Stimulated activated naive CD8-positive, alpha-beta T cell treated with anti-CD3 and anti-CD28 coated beads, Interleukin-15, Interleukin-2, amounts not matched to agents 100 ng/mL and 50 ng/mL, for 24 hours (primary cell): ENCODE data around the gene USP36.
A peak's percentile ranks its signal among the peaks of the same experiment; 100 is the strongest.
"Not testable (repeated sequence)": the region's sequence is repeated elsewhere in the genome, so short reads cannot be mapped to it uniquely, and the experiment has no call there.

Experiments
- H3K27ac Mint-ChIP-seq: one replicate; pipeline ENCODE4 v1.8.0; 2021; ENCODE audit warnings: mild to moderate bottlenecking, mixed read lengths
- H3K27me3 Mint-ChIP-seq: one replicate; pipeline ENCODE4 v1.8.0; 2021; ENCODE audit warnings: mixed read lengths
- H3K36me3 Mint-ChIP-seq: one replicate; pipeline ENCODE4 v1.8.0; 2021; ENCODE audit warnings: low read depth, mixed read lengths
- H3K4me1 Mint-ChIP-seq: one replicate; pipeline ENCODE4 v1.8.0; 2021; ENCODE audit warnings: low read depth, mixed read lengths
- H3K4me3 Mint-ChIP-seq: one replicate; pipeline ENCODE4 v1.8.0; 2021; ENCODE audit warnings: mild to moderate bottlenecking, mixed read lengths
- H3K9me3 Mint-ChIP-seq: one replicate; pipeline ENCODE4 v1.8.0; 2021; ENCODE audit warnings: mixed read lengths

USP36 gene

DNA sequence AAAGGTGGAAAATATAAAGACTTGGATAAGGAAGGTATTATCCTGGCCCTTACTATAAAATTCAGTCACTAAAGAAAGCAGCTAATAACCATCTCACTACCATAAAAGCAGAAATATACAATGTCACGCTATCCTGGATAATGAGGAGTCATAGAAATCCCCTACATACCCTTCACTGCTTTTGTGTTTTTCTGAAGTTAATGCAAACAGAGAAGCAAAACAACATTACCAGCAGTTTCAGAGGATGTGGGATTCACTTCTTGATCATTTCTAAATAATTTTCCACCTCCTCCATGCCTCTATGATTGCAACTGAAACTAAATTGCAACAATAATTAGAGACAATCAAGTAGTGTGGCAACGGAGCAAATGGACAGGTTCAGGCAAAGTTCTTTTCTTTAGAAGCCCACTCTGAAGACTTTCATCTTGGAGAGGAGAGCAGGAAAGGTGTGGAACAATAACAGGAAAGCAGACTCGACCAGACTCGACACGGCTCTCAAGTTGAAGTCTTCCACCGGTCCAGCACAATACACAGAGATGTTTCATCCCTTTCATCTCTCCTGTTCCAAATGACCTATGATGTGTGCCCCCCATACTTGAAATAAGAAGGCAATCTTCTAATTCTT, 68.7 kb downstream of the USP36 start:
- Mint-ChIP-seq H3K36me3 (no peaks in the 10 kb centered on the region), H3K9me3 (no peaks in the 10 kb centered on the region), H3K27ac (peak overlapping the region; percentile 95), H3K27me3 (no peaks in the 10 kb centered on the region), H3K4me3 (peak overlapping the region; percentile 78), H3K4me1 (peaks cover 60% of the 10 kb centered on the region)

DNA sequence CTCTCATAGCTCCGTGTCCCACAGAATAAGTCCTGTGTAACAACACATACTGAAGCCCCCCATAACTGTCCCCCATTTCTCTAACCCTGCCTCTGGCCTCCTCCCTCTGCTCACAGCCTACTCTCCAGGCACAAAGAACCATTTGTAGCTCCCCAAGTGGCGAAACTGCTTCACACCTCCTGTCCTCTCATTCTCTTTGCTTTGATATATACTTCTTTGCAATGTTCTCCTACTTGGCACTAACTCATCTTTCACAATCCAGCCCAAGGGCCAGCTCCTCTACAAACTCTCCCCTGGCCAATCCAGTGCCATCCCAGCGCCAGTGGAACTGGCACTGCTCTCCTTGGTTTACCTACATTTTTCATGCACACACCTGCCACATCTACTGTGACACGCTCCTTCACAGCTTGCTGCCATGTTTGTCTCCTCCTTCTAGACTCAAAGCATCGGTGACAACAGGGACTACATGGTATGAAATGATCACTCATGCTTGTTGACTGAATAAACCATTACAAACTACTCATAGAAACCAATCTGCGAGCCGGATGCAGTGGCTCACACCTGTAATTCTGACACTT, 71.3 kb downstream of the USP36 start:
- Mint-ChIP-seq H3K4me3 (no peak overlapping the region), H3K9me3 (no peaks in the 10 kb centered on the region), H3K27me3 (no peaks in the 10 kb centered on the region), H3K4me1 (peaks cover 52% of the 10 kb centered on the region), H3K36me3 (no peaks in the 10 kb centered on the region), H3K27ac (no peak overlapping the region)

DNA sequence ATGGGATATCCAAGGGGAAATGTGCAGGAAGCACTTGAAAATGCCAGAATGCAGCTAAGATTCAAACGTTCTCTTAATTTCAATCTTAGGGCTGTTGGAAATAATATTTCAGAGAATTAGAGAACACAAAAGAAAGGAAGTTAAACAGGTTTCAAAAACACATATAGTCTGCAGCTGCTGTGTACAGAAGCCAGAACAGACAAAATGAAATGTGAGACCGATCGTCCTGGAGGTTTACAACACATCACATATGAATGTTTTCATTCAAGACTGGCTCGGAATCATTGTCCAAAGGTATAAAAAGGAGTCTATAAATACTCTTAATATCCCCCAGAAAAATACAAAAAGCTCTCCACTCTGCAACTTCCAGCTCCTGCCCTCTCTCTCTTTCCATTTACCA, 72.8 kb downstream of the USP36 start:
- H3K27ac Mint-ChIP-seq = no peak overlapping the region
- no peaks in the 10 kb centered on the region for H3K27me3 Mint-ChIP-seq
- no peaks in the 10 kb centered on the region for H3K9me3 Mint-ChIP-seq
- H3K4me1 Mint-ChIP-seq = peaks cover 50% of the 10 kb centered on the region
- no peak overlapping the region for H3K4me3 Mint-ChIP-seq
- no peaks in the 10 kb centered on the region for H3K36me3 Mint-ChIP-seq

DNA sequence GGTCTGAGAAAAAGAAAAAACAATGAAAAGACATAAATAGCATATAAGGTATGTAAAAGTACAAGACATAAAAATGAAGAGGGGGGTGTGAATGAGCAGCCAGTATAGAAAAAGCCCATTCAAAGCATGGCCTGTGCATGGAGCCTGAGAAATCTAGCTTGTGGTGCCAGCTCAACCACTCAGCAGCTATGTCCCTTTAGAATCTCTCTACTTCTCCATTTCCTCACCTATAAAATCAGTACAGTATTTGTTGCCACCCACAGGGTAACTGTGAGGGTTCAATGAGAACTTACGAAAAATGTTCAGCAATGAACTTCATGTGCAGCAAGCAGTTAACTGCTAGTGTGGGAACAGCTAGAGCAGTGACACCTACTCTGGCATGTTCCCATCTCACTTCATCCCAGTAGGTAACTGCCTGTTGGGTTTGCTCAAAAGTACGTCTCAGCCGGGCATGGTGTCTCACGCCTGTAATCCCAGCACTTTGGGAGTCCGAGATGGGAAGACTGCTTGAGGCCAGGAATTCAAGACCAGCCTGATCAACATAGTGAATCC, 73.8 kb downstream of the USP36 start:
- H3K27ac Mint-ChIP-seq = no peak overlapping the region
- H3K4me3 Mint-ChIP-seq = no peak overlapping the region
- H3K4me1 Mint-ChIP-seq = peaks cover 50% of the 10 kb centered on the region
- peaks cover 5% of the 10 kb centered on the region for H3K36me3 Mint-ChIP-seq
- no peaks in the 10 kb centered on the region for H3K9me3 Mint-ChIP-seq
- H3K27me3 Mint-ChIP-seq = no peaks in the 10 kb centered on the region

DNA sequence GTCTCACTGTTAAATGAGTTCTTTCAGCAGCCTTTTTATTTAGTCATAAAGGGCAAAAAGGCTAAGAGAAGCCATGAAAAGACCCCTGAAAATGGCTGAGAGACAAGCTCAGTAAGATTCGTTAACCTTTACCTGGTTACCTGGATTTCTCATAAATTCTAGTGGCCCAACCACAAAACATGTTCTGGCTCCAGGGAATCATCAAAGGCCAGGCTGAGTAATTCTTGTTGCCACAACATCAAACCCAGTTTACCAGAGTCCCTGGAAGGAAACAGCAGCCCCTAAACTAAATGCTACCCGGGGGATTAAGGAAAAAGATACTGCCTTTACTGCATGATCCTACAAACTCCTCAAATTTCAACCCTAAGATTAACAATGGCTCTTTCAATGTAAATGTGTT, 74.4 kb downstream of the USP36 start:
- peaks cover 5% of the 10 kb centered on the region for H3K36me3 Mint-ChIP-seq
- H3K27me3 Mint-ChIP-seq = no peaks in the 10 kb centered on the region
- peaks cover 50% of the 10 kb centered on the region for H3K4me1 Mint-ChIP-seq
- no peaks in the 10 kb centered on the region for H3K9me3 Mint-ChIP-seq
- H3K4me3 Mint-ChIP-seq = no peak overlapping the region
- no peak overlapping the region for H3K27ac Mint-ChIP-seq

DNA sequence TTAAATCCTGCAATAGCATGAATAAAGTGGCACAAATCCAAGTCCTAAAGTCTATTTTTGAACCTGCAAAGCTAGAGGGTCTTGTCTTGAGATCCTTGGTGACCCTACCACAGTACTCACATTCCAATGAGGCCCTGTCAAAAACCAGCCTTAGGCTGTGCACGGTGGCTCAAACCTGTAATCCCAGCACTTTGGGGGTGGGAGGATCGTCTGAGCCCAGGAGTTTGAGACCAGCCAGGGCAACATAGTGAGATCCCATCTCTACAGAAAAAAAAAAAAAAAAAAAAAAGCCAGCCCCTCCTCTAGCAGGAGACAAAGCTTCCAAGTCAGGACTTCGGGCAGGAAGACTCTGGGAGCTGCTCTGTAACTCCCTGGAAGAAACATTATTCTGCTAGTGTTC, 74.8 kb downstream of the USP36 start:
- Mint-ChIP-seq H3K9me3 (no peaks in the 10 kb centered on the region), H3K36me3 (peaks cover 5% of the 10 kb centered on the region), H3K27ac (no peak overlapping the region), H3K4me3 (no peak overlapping the region), H3K27me3 (no peaks in the 10 kb centered on the region), H3K4me1 (peaks cover 51% of the 10 kb centered on the region)

DNA sequence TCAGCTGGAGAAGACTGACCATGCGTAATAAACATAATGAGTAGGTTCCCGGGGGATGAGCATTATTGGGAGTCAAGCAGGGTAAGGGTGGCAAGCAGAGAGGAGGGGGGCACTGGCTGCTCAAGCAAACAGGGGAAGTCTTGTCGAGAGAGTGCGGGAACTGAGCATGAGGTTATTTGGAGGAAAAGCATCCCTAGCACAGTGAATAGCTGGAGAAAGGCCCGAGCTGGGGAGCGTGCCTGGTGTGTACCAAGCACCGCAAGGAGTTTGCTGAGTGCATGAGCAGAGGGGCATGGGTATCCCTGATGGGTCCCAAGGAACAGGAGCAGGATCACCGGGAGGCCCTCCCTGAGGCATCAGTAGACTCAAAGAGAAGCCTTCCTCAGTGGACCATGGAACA, 75.7 kb downstream of the USP36 start:
- H3K9me3 Mint-ChIP-seq = no peaks in the 10 kb centered on the region
- peaks cover 52% of the 10 kb centered on the region for H3K4me1 Mint-ChIP-seq
- H3K27ac Mint-ChIP-seq = peak overlapping the region; percentile 89
- H3K4me3 Mint-ChIP-seq = no peak overlapping the region
- peaks cover 5% of the 10 kb centered on the region for H3K36me3 Mint-ChIP-seq
- H3K27me3 Mint-ChIP-seq = no peaks in the 10 kb centered on the region

DNA sequence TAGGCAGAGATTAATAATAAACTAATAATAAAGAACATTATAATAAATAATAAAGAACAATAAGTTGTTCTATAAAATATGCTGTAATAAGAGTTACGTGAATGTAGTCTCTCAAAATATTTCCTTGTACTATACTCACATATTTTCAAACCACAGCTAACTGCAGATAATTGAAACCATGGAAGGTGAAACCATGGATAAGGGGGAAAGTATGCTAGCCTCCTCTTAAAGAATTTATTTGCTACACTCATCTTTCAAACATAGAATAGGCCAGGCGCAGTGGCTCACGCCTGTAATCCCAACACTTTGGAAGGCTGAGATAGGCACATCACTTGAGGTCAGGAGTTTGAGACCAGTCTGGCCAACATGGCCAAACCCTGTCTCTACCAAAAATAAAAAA, 77.1 kb downstream of the USP36 start:
- no peaks in the 10 kb centered on the region for H3K9me3 Mint-ChIP-seq
- H3K27ac Mint-ChIP-seq = peak overlapping the region; percentile 59
- H3K4me1 Mint-ChIP-seq = peaks cover 65% of the 10 kb centered on the region
- peaks cover 5% of the 10 kb centered on the region for H3K36me3 Mint-ChIP-seq
- H3K4me3 Mint-ChIP-seq = no peak overlapping the region
- H3K27me3 Mint-ChIP-seq = no peaks in the 10 kb centered on the region

DNA sequence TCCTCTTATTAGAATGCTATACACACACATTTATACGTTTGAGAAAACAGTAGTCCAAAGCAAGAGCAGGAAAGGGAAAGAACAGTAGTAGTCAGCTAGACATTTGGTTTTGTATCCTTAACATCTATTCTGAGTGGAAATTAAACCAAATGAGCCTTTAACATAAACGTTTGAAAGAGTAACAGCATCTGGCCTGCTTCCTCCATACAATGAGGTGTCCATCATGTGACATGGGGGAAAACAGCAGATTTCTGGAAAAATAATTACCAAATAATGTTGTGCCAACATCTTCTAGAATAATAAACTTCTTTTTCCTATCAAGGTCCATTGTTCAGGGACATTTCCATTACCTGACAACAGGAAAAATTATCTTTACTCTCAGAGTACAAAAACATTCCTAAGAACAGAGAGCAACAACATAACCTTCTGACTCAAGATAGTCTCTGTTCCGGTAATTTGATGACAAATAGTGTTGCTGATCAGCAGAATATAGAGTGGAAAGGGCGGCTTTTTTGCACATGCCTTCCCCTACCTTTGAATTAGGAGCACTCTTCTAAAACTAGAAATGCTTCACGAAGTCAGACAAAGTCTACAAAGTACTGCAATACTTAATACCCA, 78.7 kb downstream of the USP36 start:
- Mint-ChIP-seq H3K4me3 (peak overlapping the region; percentile 23), H3K36me3 (peaks cover 5% of the 10 kb centered on the region), H3K4me1 (peaks cover 82% of the 10 kb centered on the region), H3K27me3 (no peaks in the 10 kb centered on the region), H3K27ac (peak overlapping the region; percentile 93), H3K9me3 (no peaks in the 10 kb centered on the region)

DNA sequence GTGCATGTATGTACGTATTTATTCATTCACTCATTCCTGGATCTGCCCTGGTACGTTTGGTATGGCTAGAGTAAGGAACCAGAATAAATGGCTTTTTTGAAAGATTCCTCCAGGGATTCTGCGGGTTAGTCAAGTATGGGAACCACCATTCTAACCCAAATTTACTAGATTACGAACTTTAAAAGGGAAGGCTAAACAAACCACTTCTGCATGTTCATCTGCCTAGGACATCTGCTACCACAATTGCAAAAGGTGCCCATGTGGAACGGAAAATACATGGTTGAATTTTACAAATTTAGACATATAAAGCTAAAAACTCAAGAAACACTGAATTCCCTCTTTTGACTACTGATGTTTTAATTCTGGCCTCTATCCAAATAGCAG, 80.7 kb downstream of the USP36 start:
- no peaks in the 10 kb centered on the region for H3K27me3 Mint-ChIP-seq
- H3K4me3 Mint-ChIP-seq = peak overlapping the region; percentile 70
- H3K27ac Mint-ChIP-seq = peak overlapping the region; percentile 91
- peaks cover 5% of the 10 kb centered on the region for H3K36me3 Mint-ChIP-seq
- no peaks in the 10 kb centered on the region for H3K9me3 Mint-ChIP-seq
- peaks cover 94% of the 10 kb centered on the region for H3K4me1 Mint-ChIP-seq

DNA sequence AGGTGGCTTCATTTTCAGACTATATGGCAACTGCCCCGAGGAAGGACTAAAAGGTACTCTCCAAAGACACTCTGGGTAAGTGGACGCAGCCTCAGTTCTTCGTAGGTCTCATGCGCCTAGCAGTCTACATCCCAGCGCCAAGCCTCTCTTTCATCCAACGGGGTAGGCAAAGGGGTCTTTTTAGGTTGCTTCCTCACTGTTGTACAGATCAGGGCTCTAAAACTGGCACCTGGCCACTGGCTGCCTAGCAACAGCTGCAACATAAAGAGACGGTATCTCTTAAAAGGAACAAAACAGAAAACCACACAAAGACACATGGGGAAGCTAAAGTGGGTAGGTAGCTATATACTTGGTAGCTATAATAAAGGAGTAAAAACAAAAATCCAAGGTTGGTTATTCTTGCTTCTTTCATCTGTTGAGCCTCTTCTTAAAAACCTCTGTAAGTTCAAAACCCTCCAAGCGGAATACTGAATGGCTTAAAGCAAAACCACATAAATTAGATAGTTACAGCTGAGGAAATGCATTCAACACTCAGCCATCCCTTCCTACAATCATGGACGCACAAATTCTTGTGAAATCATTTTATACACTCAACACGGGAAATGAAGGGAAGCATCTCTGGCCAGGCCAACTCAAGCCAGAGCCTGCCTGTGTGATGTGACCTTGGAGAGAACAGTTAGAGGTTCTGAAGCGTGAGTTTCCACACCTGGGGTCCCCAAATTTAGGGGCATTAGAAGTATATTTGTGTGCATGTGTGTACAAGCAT, 81.2 kb downstream of the USP36 start:
- H3K27ac Mint-ChIP-seq = peak overlapping the region; percentile 91
- H3K4me1 Mint-ChIP-seq = peaks cover 91% of the 10 kb centered on the region
- H3K9me3 Mint-ChIP-seq = no peaks in the 10 kb centered on the region
- H3K36me3 Mint-ChIP-seq = peaks cover 5% of the 10 kb centered on the region
- peak overlapping the region; percentile 70 for H3K4me3 Mint-ChIP-seq
- H3K27me3 Mint-ChIP-seq = no peaks in the 10 kb centered on the region

DNA sequence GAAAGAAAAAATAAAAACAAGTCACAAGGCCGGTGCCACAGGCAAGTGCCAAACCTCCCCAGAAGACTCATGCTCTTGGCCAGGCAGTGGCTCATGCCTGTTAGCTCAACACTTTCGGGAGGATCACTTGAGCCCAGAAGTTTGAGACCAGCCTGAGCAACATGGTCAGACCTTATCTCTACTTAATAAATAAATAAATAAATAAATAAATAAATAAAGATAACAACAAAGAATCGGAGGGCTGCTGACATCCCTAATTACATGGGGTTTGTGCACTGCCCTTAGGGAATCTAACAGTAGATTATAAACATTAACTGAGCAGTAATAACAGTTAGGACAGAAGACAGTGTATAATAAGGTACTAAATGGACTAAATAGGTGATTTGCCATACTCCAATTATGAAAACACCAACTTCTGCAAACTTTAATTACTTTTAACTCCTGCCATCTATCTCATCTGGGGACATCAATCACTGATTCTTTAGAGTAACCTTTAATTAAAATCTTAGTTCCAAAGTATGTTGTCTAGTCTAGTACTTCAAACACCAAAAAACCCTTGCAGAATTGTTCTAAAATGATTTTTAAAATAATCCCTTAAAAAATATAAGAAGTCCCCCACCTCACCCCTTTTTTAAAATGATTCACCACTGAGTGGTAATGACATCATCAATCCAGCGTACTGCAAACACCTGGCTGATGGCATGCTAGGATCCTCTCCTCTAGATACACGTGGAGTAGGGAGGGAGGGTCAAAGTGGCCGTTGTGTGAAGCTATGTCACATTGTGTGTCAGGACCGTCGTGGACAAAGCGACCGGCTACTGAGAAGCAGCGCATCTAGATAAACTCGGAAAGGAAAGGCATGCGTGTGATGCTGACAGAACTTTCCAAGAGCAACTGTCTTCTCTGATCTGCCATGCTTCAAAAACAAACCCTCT, 87.0 kb downstream of the USP36 start:
- no peaks in the 10 kb centered on the region for H3K36me3 Mint-ChIP-seq
- H3K27me3 Mint-ChIP-seq = no peaks in the 10 kb centered on the region
- H3K4me1 Mint-ChIP-seq = peaks cover 94% of the 10 kb centered on the region
- no peaks in the 10 kb centered on the region for H3K9me3 Mint-ChIP-seq
- peak overlapping the region; percentile 90 for H3K27ac Mint-ChIP-seq
- H3K4me3 Mint-ChIP-seq = peak overlapping the region; percentile 64

DNA sequence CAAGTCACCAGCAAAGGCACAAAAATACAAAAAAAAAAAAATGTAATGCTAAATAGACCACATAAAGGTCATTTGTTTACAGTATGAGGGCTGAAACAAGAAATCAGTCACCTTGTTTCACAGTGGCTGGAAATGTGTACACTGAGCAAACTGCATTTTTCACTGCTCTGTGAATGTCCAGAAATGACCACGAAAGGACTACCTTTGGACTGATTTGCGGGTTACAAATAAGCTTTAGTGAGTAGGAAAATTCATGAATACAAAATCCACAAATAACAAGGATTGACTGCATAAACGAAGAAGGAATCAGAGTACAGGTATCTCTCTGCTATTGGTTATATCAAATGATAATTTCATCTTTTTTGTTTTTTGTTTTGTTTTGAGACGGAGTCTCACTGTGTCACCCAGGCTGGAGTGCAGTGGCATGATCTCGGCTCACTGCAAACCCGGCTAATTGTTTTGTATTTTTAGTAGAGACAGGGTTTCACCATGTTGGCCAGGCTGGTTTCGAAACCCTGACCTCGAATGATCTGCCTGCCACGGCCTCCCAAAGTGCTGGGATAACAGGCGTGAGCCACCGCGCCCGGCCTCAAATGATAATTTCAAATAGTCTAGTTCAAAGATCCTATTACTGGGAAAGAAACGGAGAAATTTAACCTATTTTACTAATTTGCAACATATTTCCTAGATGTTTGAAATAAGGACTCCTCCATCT, 89.0 kb downstream of the USP36 start:
- no peaks in the 10 kb centered on the region for H3K9me3 Mint-ChIP-seq
- H3K27ac Mint-ChIP-seq = peak overlapping the region; percentile 81
- H3K27me3 Mint-ChIP-seq = no peaks in the 10 kb centered on the region
- no peaks in the 10 kb centered on the region for H3K36me3 Mint-ChIP-seq
- peaks cover 94% of the 10 kb centered on the region for H3K4me1 Mint-ChIP-seq
- H3K4me3 Mint-ChIP-seq = peak overlapping the region; percentile 14

DNA sequence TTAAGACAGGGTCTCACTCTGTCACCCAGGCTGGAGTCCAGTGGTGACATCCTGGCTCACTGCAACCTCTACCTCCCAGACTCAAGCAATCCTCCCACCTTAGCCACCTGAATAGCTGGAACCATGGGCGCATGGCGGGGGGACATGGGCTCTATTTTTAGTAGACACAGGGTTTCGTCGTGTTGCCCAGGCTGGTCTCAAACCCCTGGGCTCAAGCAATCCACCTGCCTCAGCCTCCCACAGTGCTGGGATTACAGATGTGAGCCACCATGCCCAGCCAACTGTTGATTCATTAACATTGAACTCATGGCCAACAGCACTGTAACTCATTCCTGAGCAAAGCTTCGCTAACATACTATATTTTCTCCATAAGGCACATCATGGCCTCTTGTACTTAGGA, 89.6 kb downstream of the USP36 start:
- peaks cover 94% of the 10 kb centered on the region for H3K4me1 Mint-ChIP-seq
- H3K9me3 Mint-ChIP-seq, H3K36me3 Mint-ChIP-seq, H3K27me3 Mint-ChIP-seq: not testable (repeated sequence)
- H3K27ac Mint-ChIP-seq = peak overlapping the region; percentile 81
- peak overlapping the region; percentile 14 for H3K4me3 Mint-ChIP-seq
